GM19240 (cell line): ENCODE data around the gene PHKA2.

Experiments used
- DNase-seq: peaks from one replicate; pipeline ENCODE4 v3.0.0; 2011; ENCODE audit warnings: low spot score; ENCODE audit not compliant: insufficient read length

The PHKA2 gene

GRCh38 chrX:18931972-18932371, 51.9 kb downstream of the PHKA2 start:
- DNase-seq = no peak

- no peak for DNase-seq
Observed at GRCh38 chrX:18929775-18930174, 54.1 kb downstream of the PHKA2 start.

GRCh38 chrX:18927558-18927957, 56.4 kb downstream of the PHKA2 start:
- no peak for DNase-seq

- DNase-seq = no peak
Observed at GRCh38 chrX:18924507-18925088, 59.3 kb downstream of the PHKA2 start.

GRCh38 chrX:18920566-18920965, 63.3 kb downstream of the PHKA2 start:
- DNase-seq = no peak

- DNase-seq = no peak
Observed at GRCh38 chrX:18920079-18920478, 63.8 kb downstream of the PHKA2 start.

- DNase-seq = no peak
Observed at GRCh38 chrX:18917831-18918230, 66.1 kb downstream of the PHKA2 start.

GRCh38 chrX:18906286-18906685, 77.6 kb downstream of the PHKA2 start:
- DNase-seq = no peak

- DNase-seq = no peak
Observed at GRCh38 chrX:18900401-18900976, 83.4 kb downstream of the PHKA2 start.

- DNase-seq = no peak
Observed at GRCh38 chrX:18899796-18900380, 84.0 kb downstream of the PHKA2 start.

- no peak for DNase-seq
Observed at GRCh38 chrX:18898492-18898891, 85.4 kb downstream of the PHKA2 start.

- no peak for DNase-seq
Observed at GRCh38 chrX:18898091-18898490, 85.8 kb downstream of the PHKA2 start.

GRCh38 chrX:18897611-18898010, 86.3 kb downstream of the PHKA2 start:
- DNase-seq = no peak

GRCh38 chrX:18896680-18897544, 87.0 kb downstream of the PHKA2 start:
- no peak for DNase-seq

GRCh38 chrX:18895189-18895951, 88.5 kb downstream of the PHKA2 start:
- DNase-seq = no peak

GRCh38 chrX:18894156-18894555, 89.8 kb downstream of the PHKA2 start:
- no peak for DNase-seq

- no peak for DNase-seq
Observed at GRCh38 chrX:18893536-18893935, 90.4 kb downstream of the PHKA2 start.

GRCh38 chrX:18892899-18893298, 91.0 kb downstream of the PHKA2 start:
- DNase-seq = no peak

- no peak for DNase-seq
Observed at GRCh38 chrX:18891548-18891945, 92.4 kb downstream of the PHKA2 start.

GRCh38 chrX:18890724-18891547, 93.0 kb downstream of the PHKA2 start:
- no peak for DNase-seq

GRCh38 chrX:18890049-18890381, 93.9 kb downstream of the PHKA2 start:
- no peak for DNase-seq
